Measurements from ENCODE around the gene SLC37A1. TPM values are rescaled to one million over a fixed set of nuclear protein-coding genes. Genes with fewer than 3 reads are reported as not detected.

SLC37A1 gene
- total and polyA plus RNA-seq, 2 of the 13 experiments (the other 11 are each of a cell fraction or from before 2014, with no cell fraction given): 0.22 to 0.40 TPM

GRCh38 chr21:42498012-42498411, 15.6 kb upstream of the SLC37A1 start (continued):
- TF ChIP-seq NFAT5 (CRISPR knock-in tag; IDR thresholded peaks at IDR 0.05): no peak
- TF ChIP-seq ZKSCAN8 (CRISPR knock-in tag; IDR thresholded peaks at IDR 0.05; ENCODE audit: borderline replicate concordance): no peak
- TF ChIP-seq ARID3A (IDR thresholded peaks at IDR 0.05; ENCODE audit: low read depth, low read length): no peak
- no peak for TF ChIP-seq DDIT3 (CRISPR knock-in tag; IDR thresholded peaks at IDR 0.05)
- no peak for TF ChIP-seq NFIC (IDR thresholded peaks at IDR 0.05; ENCODE audit: low read length)
- no peak for TF ChIP-seq GATA4 (IDR thresholded peaks at IDR 0.05; ENCODE audit: borderline replicate concordance, low read depth)
- TF ChIP-seq CEBPG (CRISPR knock-in tag; IDR thresholded peaks at IDR 0.05): no peak
- TF ChIP-seq RCOR2 (CRISPR knock-in tag; IDR thresholded peaks at IDR 0.05): no peak
- TF ChIP-seq HOXD1 (CRISPR knock-in tag; IDR thresholded peaks at IDR 0.05): no peak
- no peak for TF ChIP-seq IRF1 (CRISPR knock-in tag; IDR thresholded peaks at IDR 0.05; ENCODE audit: low read depth)
- TF ChIP-seq GPN1 (CRISPR knock-in tag; IDR thresholded peaks at IDR 0.05; ENCODE audit: borderline replicate concordance): no peak

Measured in HepG2 (cell line).